ENCODE measurements around the gene ECE1.

Gene ECE1

GRCh38 chr1:21251773-21252471 lies 38.3 kb downstream of the ECE1 start:
- no peak for DNase-seq (ENCODE audit: low read depth in 1 of 2, low spot score in 1 of 2)
- Histone ChIP-seq H3K4me3 (replicated peaks; ENCODE audit: insufficient read depth, low read length) (no peak overlapping the region), H3K27ac (replicated peaks) (no peak overlapping the region), H3K27me3 (ENCODE audit: insufficient read depth, poor library complexity, severe bottlenecking) (no peaks in the 10 kb centered on the region)
- no peak for TF ChIP-seq REST (IDR thresholded peaks at IDR 0.05; ENCODE audit: insufficient replicate concordance, low read depth)

- H3K27ac ChIP-seq (replicated peaks), result no peak overlapping the region
- TF ChIP-seq GABPA (IDR thresholded peaks at IDR 0.05; ENCODE audit: low read depth) (no peak), SPI1 (IDR thresholded peaks at IDR 0.05; ENCODE audit: borderline replicate concordance, low read depth) (no peak), REST (IDR thresholded peaks at IDR 0.05; ENCODE audit: insufficient replicate concordance, low read depth) (no peak), POLR2AphosphoS5 (IDR thresholded peaks at IDR 0.05; ENCODE audit: low read depth) (no peak), CTCF (IDR thresholded peaks at IDR 0.05; ENCODE audit: insufficient read depth, low read length) (no peak)
- DNase-seq (ENCODE audit: low read depth in 1 of 2, low spot score in 1 of 2), result no peak
- H3K27me3 ChIP-seq (ENCODE audit: insufficient read depth, poor library complexity, severe bottlenecking), result no peaks in the 10 kb centered on the region
- no peak overlapping the region for H3K4me3 ChIP-seq (replicated peaks; ENCODE audit: insufficient read depth, low read length)
These were observed 40.2 kb downstream of the ECE1 start for GRCh38 chr1:21249940-21250493.

GRCh38 chr1:21247892-21248715 lies 42.2 kb downstream of the ECE1 start:
- no peak overlapping the region for H3K27ac ChIP-seq (replicated peaks)
- no peaks in the 10 kb centered on the region for H3K27me3 ChIP-seq (ENCODE audit: insufficient read depth, poor library complexity, severe bottlenecking)
- H3K4me3 ChIP-seq (replicated peaks; ENCODE audit: insufficient read depth, low read length), result no peak overlapping the region
- DNase-seq (ENCODE audit: low read depth in 1 of 2, low spot score in 1 of 2), result no peak
- no peak for TF ChIP-seq REST (IDR thresholded peaks at IDR 0.05; ENCODE audit: insufficient replicate concordance, low read depth)
- TF ChIP-seq SPI1 (IDR thresholded peaks at IDR 0.05; ENCODE audit: borderline replicate concordance, low read depth), result no peak
- no peak for TF ChIP-seq GABPA (IDR thresholded peaks at IDR 0.05; ENCODE audit: low read depth)
- no peak for TF ChIP-seq POLR2AphosphoS5 (IDR thresholded peaks at IDR 0.05; ENCODE audit: low read depth)
- no peak for TF ChIP-seq CTCF (IDR thresholded peaks at IDR 0.05; ENCODE audit: insufficient read depth, low read length)

All from HL-60 (cell line).